ENCODE data around the gene ERICH3. TPM values are rescaled to one million over a fixed set of nuclear protein-coding genes. Genes with fewer than 3 reads are reported as not detected.

The ERICH3 gene
- not detected for total RNA-seq

GRCh38 chr1:74673351-74674111 lies at the start of gene ERICH3:
TSS of gene ERICH3 (minus strand) at chr1:74673792. CDS start at chr1:74673519, 273 bp downstream.
- POLR2A ChIA-PET = no interaction called here
- no peak within 1 kb of the TSS for H3K4me3 Mint-ChIP-seq
- no peak for ATAC-seq (ENCODE audit: low read depth)

GRCh38 chr1:74717626-74718025 lies 44.0 kb upstream of the ERICH3 start:
- ATAC-seq (ENCODE audit: low read depth) (no peak), DNase-seq (no peak)
- Mint-ChIP-seq H3K27me3 (no peaks in the 10 kb centered on the region), H3K9me3 (no peaks in the 10 kb centered on the region), H3K4me1 (peaks cover 1% of the 10 kb centered on the region), H3K27ac (no peak overlapping the region), H3K36me3 (peaks cover 6% of the 10 kb centered on the region), H3K4me3 (no peak overlapping the region)
- POLR2A ChIA-PET = no interaction called here

More at GRCh38 chr1:74673351-74674111, at the start of gene ERICH3:
- Mint-ChIP-seq H3K4me1 (peaks cover 3% of the 10 kb centered on the region), H3K27me3 (peaks cover 39% of the 10 kb centered on the region), H3K27ac (no peak within 1 kb of the TSS), H3K36me3 (no peaks in the 10 kb centered on the region), H3K9me3 (no peaks in the 10 kb centered on the region)
- DNase-seq = no peak

GRCh38 chr1:74716822-74717221 lies 43.2 kb upstream of the ERICH3 start:
- H3K4me3 Mint-ChIP-seq = no peak overlapping the region
- no peaks in the 10 kb centered on the region for H3K4me1 Mint-ChIP-seq
- no peak for ATAC-seq (ENCODE audit: low read depth)
- H3K9me3 Mint-ChIP-seq = no peaks in the 10 kb centered on the region
- DNase-seq = no peak
- H3K36me3 Mint-ChIP-seq = peaks cover 4% of the 10 kb centered on the region
- no peak overlapping the region for H3K27ac Mint-ChIP-seq
- H3K27me3 Mint-ChIP-seq = no peaks in the 10 kb centered on the region
- POLR2A ChIA-PET = no interaction called here

- H3K27ac Mint-ChIP-seq = no peak overlapping the region
- peaks cover 2% of the 10 kb centered on the region for H3K36me3 Mint-ChIP-seq
- H3K4me1 Mint-ChIP-seq = no peaks in the 10 kb centered on the region
- H3K27me3 Mint-ChIP-seq = no peaks in the 10 kb centered on the region
- POLR2A ChIA-PET = no interaction called here
- H3K4me3 Mint-ChIP-seq = no peak overlapping the region
- ATAC-seq (ENCODE audit: low read depth) (no peak), DNase-seq (no peak)
- no peaks in the 10 kb centered on the region for H3K9me3 Mint-ChIP-seq
These were observed 42.2 kb upstream of the ERICH3 start for GRCh38 chr1:74715806-74716205.

GRCh38 chr1:74715236-74715502 lies 41.6 kb upstream of the ERICH3 start:
- H3K9me3 Mint-ChIP-seq = no peaks in the 10 kb centered on the region
- H3K4me1 Mint-ChIP-seq = no peaks in the 10 kb centered on the region
- peaks cover 2% of the 10 kb centered on the region for H3K36me3 Mint-ChIP-seq
- H3K4me3 Mint-ChIP-seq = no peak overlapping the region
- no peak overlapping the region for H3K27ac Mint-ChIP-seq
- POLR2A ChIA-PET = no interaction called here
- no peaks in the 10 kb centered on the region for H3K27me3 Mint-ChIP-seq
- no peak for ATAC-seq (ENCODE audit: low read depth)
- DNase-seq = no peak

- H3K27ac Mint-ChIP-seq = no peak overlapping the region
- no peak overlapping the region for H3K4me3 Mint-ChIP-seq
- no peak for ATAC-seq (ENCODE audit: low read depth)
- H3K36me3 Mint-ChIP-seq = peaks cover 2% of the 10 kb centered on the region
- H3K4me1 Mint-ChIP-seq = no peaks in the 10 kb centered on the region
- no peaks in the 10 kb centered on the region for H3K27me3 Mint-ChIP-seq
- POLR2A ChIA-PET = interaction anchor here (0.8 kb wide), 1 partner anchor 19 kb away, joined by 3 read pairs; no protein-coding TSS in a partner anchor
- DNase-seq = no peak
- no peaks in the 10 kb centered on the region for H3K9me3 Mint-ChIP-seq
These were observed 41.0 kb upstream of the ERICH3 start for GRCh38 chr1:74714429-74715235.

- POLR2A ChIA-PET = no interaction called here
- ATAC-seq (ENCODE audit: low read depth) (no peak), DNase-seq (no peak)
- peaks cover 4% of the 10 kb centered on the region for H3K36me3 Mint-ChIP-seq
- H3K4me3 Mint-ChIP-seq = no peak overlapping the region
- no peaks in the 10 kb centered on the region for H3K27me3 Mint-ChIP-seq
- H3K4me1 Mint-ChIP-seq = peaks cover 2% of the 10 kb centered on the region
- no peaks in the 10 kb centered on the region for H3K9me3 Mint-ChIP-seq
- no peak overlapping the region for H3K27ac Mint-ChIP-seq
These were observed 40.3 kb upstream of the ERICH3 start for GRCh38 chr1:74713849-74714248.

- POLR2A ChIA-PET = no interaction called here
These were observed 39.3 kb upstream of the ERICH3 start for GRCh38 chr1:74712881-74713280.

GRCh38 chr1:74703386-74704182 lies 30.0 kb upstream of the ERICH3 start:
- Mint-ChIP-seq H3K36me3 (peaks cover 22% of the 10 kb centered on the region), H3K4me1 (peaks cover 9% of the 10 kb centered on the region), H3K4me3 (no peak overlapping the region), H3K27me3 (no peaks in the 10 kb centered on the region), H3K9me3 (no peaks in the 10 kb centered on the region), H3K27ac (no peak overlapping the region)
- no peak for ATAC-seq (ENCODE audit: low read depth)
- DNase-seq = no peak
- POLR2A ChIA-PET = no interaction called here

More at GRCh38 chr1:74712881-74713280, 39.3 kb upstream of the ERICH3 start:
- Mint-ChIP-seq H3K4me1 (peaks cover 5% of the 10 kb centered on the region), H3K36me3 (peaks cover 5% of the 10 kb centered on the region), H3K27me3 (no peaks in the 10 kb centered on the region), H3K9me3 (no peaks in the 10 kb centered on the region), H3K27ac (no peak overlapping the region), H3K4me3 (no peak overlapping the region)
- ATAC-seq (ENCODE audit: low read depth) (no peak), DNase-seq (no peak)

GRCh38 chr1:74699331-74699730 lies 25.7 kb upstream of the ERICH3 start:
- POLR2A ChIA-PET = no interaction called here
- H3K27me3 Mint-ChIP-seq = peaks cover 2% of the 10 kb centered on the region

GRCh38 chr1:74697832-74698231 lies 24.2 kb upstream of the ERICH3 start:
- H3K36me3 Mint-ChIP-seq = peaks cover 6% of the 10 kb centered on the region
- H3K27me3 Mint-ChIP-seq = peaks cover 2% of the 10 kb centered on the region
- DNase-seq = no peak
- H3K27ac Mint-ChIP-seq = no peak overlapping the region
- no peak overlapping the region for H3K4me3 Mint-ChIP-seq
- peaks cover 4% of the 10 kb centered on the region for H3K4me1 Mint-ChIP-seq
- POLR2A ChIA-PET = no interaction called here
- no peaks in the 10 kb centered on the region for H3K9me3 Mint-ChIP-seq
- no peak for ATAC-seq (ENCODE audit: low read depth)

More at GRCh38 chr1:74699331-74699730, 25.7 kb upstream of the ERICH3 start:
- no peaks in the 10 kb centered on the region for H3K9me3 Mint-ChIP-seq
- peaks cover 16% of the 10 kb centered on the region for H3K36me3 Mint-ChIP-seq
- H3K4me3 Mint-ChIP-seq = no peak overlapping the region
- H3K27ac Mint-ChIP-seq = no peak overlapping the region
- DNase-seq (no peak), ATAC-seq (ENCODE audit: low read depth) (no peak)
- H3K4me1 Mint-ChIP-seq = peaks cover 6% of the 10 kb centered on the region

- no peaks in the 10 kb centered on the region for H3K9me3 Mint-ChIP-seq
- H3K4me3 Mint-ChIP-seq = no peak overlapping the region
- DNase-seq (no peak), ATAC-seq (ENCODE audit: low read depth) (no peak)
- no peaks in the 10 kb centered on the region for H3K4me1 Mint-ChIP-seq
- POLR2A ChIA-PET = no interaction called here
- H3K27ac Mint-ChIP-seq = no peak overlapping the region
- no peaks in the 10 kb centered on the region for H3K36me3 Mint-ChIP-seq
- peaks cover 5% of the 10 kb centered on the region for H3K27me3 Mint-ChIP-seq
These were observed 19.9 kb upstream of the ERICH3 start for GRCh38 chr1:74693473-74693872.

GRCh38 chr1:74690909-74691308 lies 17.3 kb upstream of the ERICH3 start:
- H3K27ac Mint-ChIP-seq = no peak overlapping the region
- H3K4me1 Mint-ChIP-seq = no peaks in the 10 kb centered on the region
- H3K4me3 Mint-ChIP-seq = no peak overlapping the region
- no peak for DNase-seq
- ATAC-seq (ENCODE audit: low read depth) = no peak
- POLR2A ChIA-PET = no interaction called here
- H3K36me3 Mint-ChIP-seq = no peaks in the 10 kb centered on the region
- H3K27me3 Mint-ChIP-seq = peaks cover 5% of the 10 kb centered on the region
- no peaks in the 10 kb centered on the region for H3K9me3 Mint-ChIP-seq

All from activated naive CD8-positive, alpha-beta T cell treated with anti-CD3 and anti-CD28 coated beads, Interleukin-2, amount 10 ng/mL, durations not matched to agents 7 days and 5 days (primary cell).